Measurements from ENCODE around the gene SHROOM3. TPM values are rescaled to one million over a fixed set of nuclear protein-coding genes. Genes with fewer than 3 reads are reported as not detected.

SHROOM3 gene
- total RNA-seq, 1 donor from 2014 or later = 62.0 TPM

GRCh38 chr4:76525751-76526150 is 90.7 kb downstream of the SHROOM3 start:
- intact Hi-C loops (cut with DNase I) = no loop called here
- ATAC-seq (no peak), DNase-seq (no peak)

GRCh38 chr4:76526585-76526990 is 91.6 kb downstream of the SHROOM3 start:
- Histone ChIP-seq H3K36me3 (no peaks in the 10 kb centered on the region), H3K4me1 (peaks cover 7% of the 10 kb centered on the region), H3K9me3 (no peaks in the 10 kb centered on the region), H3K4me3 (no peak overlapping the region), H3K27me3 (ENCODE audit: low read depth) (no peaks in the 10 kb centered on the region), H3K27ac (peak overlapping the region; percentile 37)
- ATAC-seq (peak; percentile 95 to 98), DNase-seq (no peak)
- TF ChIP-seq CTCF (IDR thresholded peaks at IDR 0.05) = no peak
- intact Hi-C loops (cut with DNase I) = no loop called here

More at GRCh38 chr4:76525751-76526150, 90.7 kb downstream of the SHROOM3 start:
- Histone ChIP-seq H3K4me3 (no peak overlapping the region), H3K9me3 (no peaks in the 10 kb centered on the region), H3K36me3 (no peaks in the 10 kb centered on the region), H3K27ac (no peak overlapping the region), H3K27me3 (ENCODE audit: low read depth) (no peaks in the 10 kb centered on the region), H3K4me1 (peaks cover 7% of the 10 kb centered on the region)
- no peak for TF ChIP-seq CTCF (IDR thresholded peaks at IDR 0.05)

GRCh38 chr4:76527666-76528065 is 92.6 kb downstream of the SHROOM3 start:
- H3K27ac ChIP-seq = no peak overlapping the region
- TF ChIP-seq CTCF (IDR thresholded peaks at IDR 0.05) = no peak
- H3K9me3 ChIP-seq = no peaks in the 10 kb centered on the region
- H3K4me3 ChIP-seq = no peak overlapping the region
- ATAC-seq (no peak), DNase-seq (no peak)
- intact Hi-C loops (cut with DNase I) = no loop called here
- no peaks in the 10 kb centered on the region for H3K36me3 ChIP-seq
- H3K4me1 ChIP-seq = peaks cover 7% of the 10 kb centered on the region
- no peaks in the 10 kb centered on the region for H3K27me3 ChIP-seq (ENCODE audit: low read depth)

- no peaks in the 10 kb centered on the region for H3K36me3 ChIP-seq
- TF ChIP-seq CTCF (IDR thresholded peaks at IDR 0.05) = no peak
- DNase-seq (no peak), ATAC-seq (no peak)
- no peaks in the 10 kb centered on the region for H3K27me3 ChIP-seq (ENCODE audit: low read depth)
- no peak overlapping the region for H3K27ac ChIP-seq
- no peak overlapping the region for H3K4me3 ChIP-seq
- no peaks in the 10 kb centered on the region for H3K9me3 ChIP-seq
- intact Hi-C loops (cut with DNase I) = no loop called here
- no peaks in the 10 kb centered on the region for H3K4me1 ChIP-seq
Measured at GRCh38 chr4:76531597-76531996, 96.6 kb downstream of the SHROOM3 start.

- intact Hi-C loops (cut with DNase I) = no loop called here
Measured at GRCh38 chr4:76532805-76533204, 97.8 kb downstream of the SHROOM3 start.

More at GRCh38 chr4:76532805-76533204, 97.8 kb downstream of the SHROOM3 start:
- ATAC-seq (no peak), DNase-seq (no peak)
- no peaks in the 10 kb centered on the region for H3K36me3 ChIP-seq
- no peak for TF ChIP-seq CTCF (IDR thresholded peaks at IDR 0.05)
- no peak overlapping the region for H3K27ac ChIP-seq
- H3K4me3 ChIP-seq = no peak overlapping the region
- H3K27me3 ChIP-seq (ENCODE audit: low read depth) = no peaks in the 10 kb centered on the region
- H3K9me3 ChIP-seq = no peaks in the 10 kb centered on the region
- H3K4me1 ChIP-seq = no peaks in the 10 kb centered on the region
